IMR-90 (cell line): ENCODE measurements around the gene ITGB5. TPM values are rescaled to one million over a fixed set of nuclear protein-coding genes. Genes with fewer than 3 reads are reported as not detected.

Source experiments
- ATAC-seq: fragments of 200-7000 bp; cut with Tn5 transposase; 2 replicates; pipeline ENCODE4 v1.9.1; 2020; ENCODE audit warnings: low read depth, mild to moderate bottlenecking, moderate library complexity
- BruUV-seq: library from RNA; stranded (reverse); fragments of 400-500 nt; replicated peaks from 2 replicates; lab custom pipeline; 2021; lab: Mats Ljungman, UMichigan
- CTCF ChIA-PET: fragments of 300-600 bp; formaldehyde crosslinking; extraction: SDS; loops from one replicate; lab custom pipeline; 2021; ENCODE audit warnings: antibody characterized with exemption; lab: Yijun Ruan, JAX
- POLR2A ChIA-PET: fragments of 300-600 bp; sonication (Branson Sonifier 250); formaldehyde crosslinking; loops from one replicate; lab custom pipeline; 2022; ENCODE audit warnings: antibody characterized with exemption; ENCODE audit not compliant: unreplicated experiment; lab: Charles Lee
- DNase-seq: peaks from one replicate; pipeline ENCODE4 v3.0.0; 2013
- H2AFZ ChIP-seq: replicated peaks from 2 replicates; pipeline ENCODE3; 2013; ENCODE audit warnings: low read length, mild to moderate bottlenecking; ENCODE audit not compliant: poor library complexity
- H2AK5ac ChIP-seq: 2 replicates; pipeline ENCODE4 v1.6.1; 2013; ENCODE audit warnings: low read depth, low read length, inconsistent platforms
- H2AK9ac ChIP-seq: replicated peaks from 2 replicates; pipeline ENCODE3; 2013; ENCODE audit warnings: mild to moderate bottlenecking, low read depth, low read length, moderate library complexity; ENCODE audit not compliant: poor library complexity
- H2BK120ac ChIP-seq: 2 replicates; pipeline ENCODE4 v1.6.1; 2013; ENCODE audit warnings: low read depth, low read length, inconsistent platforms
- H2BK15ac ChIP-seq: 3 replicates; pipeline ENCODE4 v1.6.1; 2013; ENCODE audit warnings: low read depth, low read length, inconsistent platforms
- H2BK20ac ChIP-seq: 2 replicates; pipeline ENCODE4 v1.6.1; 2013; ENCODE audit warnings: low read depth, mild to moderate bottlenecking, inconsistent platforms, low read length, moderate library complexity
- H2BK5ac ChIP-seq: 2 replicates; pipeline ENCODE4 v1.6.1; 2013; ENCODE audit warnings: mild to moderate bottlenecking, low read depth, low read length, inconsistent platforms; ENCODE audit not compliant: poor library complexity, severe bottlenecking
- H3K14ac ChIP-seq: replicated peaks from 2 replicates; pipeline ENCODE4 v1.6.1; 2013; ENCODE audit warnings: low read depth, low read length, inconsistent platforms
- H3K18ac ChIP-seq: 2 replicates; pipeline ENCODE4 v1.6.1; 2013; ENCODE audit warnings: low read depth, low read length, control low read depth
- H3K23ac ChIP-seq: 2 replicates; pipeline ENCODE4 v1.6.1; 2013; ENCODE audit warnings: low read depth, low read length, inconsistent platforms
- H3K27ac ChIP-seq: 2 replicates; pipeline ENCODE4 v1.5.1; 2013; ENCODE audit warnings: mild to moderate bottlenecking, control low read depth, low read length; ENCODE audit not compliant: insufficient read depth
- H3K27me3 ChIP-seq: 2 replicates; pipeline ENCODE4 v1.6.1; 2013; ENCODE audit warnings: low read length; ENCODE audit not compliant: control insufficient read depth, insufficient read depth
- H3K36me3 ChIP-seq: 2 replicates; pipeline ENCODE4 v1.6.1; 2013; ENCODE audit warnings: low read length, mixed read lengths; ENCODE audit not compliant: control insufficient read depth, insufficient read depth
- H3K4ac ChIP-seq: 2 replicates; pipeline ENCODE4 v1.6.1; 2013; ENCODE audit warnings: low read depth, low read length, inconsistent platforms
- H3K4me1 ChIP-seq: 2 replicates; pipeline ENCODE4 v1.6.1; 2013; ENCODE audit warnings: low read length, mixed read lengths; ENCODE audit not compliant: control insufficient read depth, insufficient read depth
- H3K4me2 ChIP-seq: 2 replicates; pipeline ENCODE4 v1.6.1; 2013; ENCODE audit warnings: low read depth, mild to moderate bottlenecking, control low read depth, low read length, moderate library complexity
- H3K4me3 ChIP-seq: 2 replicates; pipeline ENCODE4 v1.5.1; 2013; ENCODE audit warnings: low read depth, mild to moderate bottlenecking, control low read depth, low read length, moderate library complexity; ENCODE audit not compliant: insufficient read depth
- H3K56ac ChIP-seq: 2 replicates; pipeline ENCODE4 v1.6.1; 2013; ENCODE audit warnings: low read length, inconsistent platforms; ENCODE audit not compliant: insufficient read depth; ENCODE audit errors: extremely low read depth
- H3K79me1 ChIP-seq, 2 experiments: 2 replicates each; pipeline ENCODE4 v1.6.1; 2013; ENCODE audit warnings: low read length in 2 of 2, inconsistent platforms in 1 of 2, low read depth in 1 of 2
- H3K9ac ChIP-seq: 2 replicates; pipeline ENCODE4 v1.6.1; 2013; ENCODE audit warnings: low read depth, low read length, control low read depth
- H3K9me1 ChIP-seq: 2 replicates; pipeline ENCODE4 v1.6.1; 2013; ENCODE audit warnings: low read length, inconsistent platforms; ENCODE audit not compliant: insufficient read depth
- H3K9me3 ChIP-seq: 2 replicates; pipeline ENCODE4 v1.6.1; 2013; ENCODE audit warnings: low read length; ENCODE audit not compliant: control insufficient read depth, insufficient read depth
- H4K20me1 ChIP-seq: 2 replicates; pipeline ENCODE4 v1.6.1; 2013; ENCODE audit warnings: low read length, inconsistent platforms; ENCODE audit not compliant: insufficient read depth
- H4K5ac ChIP-seq: 2 replicates; pipeline ENCODE4 v1.6.1; 2013; ENCODE audit warnings: mild to moderate bottlenecking, low read depth, low read length, control low read depth
- H4K8ac ChIP-seq, 2 experiments: 2 replicates each; pipeline ENCODE4 v1.6.1; 2013; ENCODE audit warnings: low read depth in 2 of 2, low read length in 2 of 2, control low read depth in 1 of 2, inconsistent platforms in 1 of 2
- H4K91ac ChIP-seq: 2 replicates; pipeline ENCODE4 v1.6.1; 2013; ENCODE audit warnings: low read depth, low read length, inconsistent platforms; ENCODE audit not compliant: insufficient read depth
- BHLHE40 ChIP-seq: fragments of 150-350 bp; IDR thresholded peaks from 2 replicates; pipeline ENCODE4 v1.6.1; 2016; ENCODE audit warnings: mild to moderate bottlenecking, low read depth, low read length
- CEBPB ChIP-seq: IDR thresholded peaks from 2 replicates; pipeline ENCODE4 v1.6.1; 2012; ENCODE audit warnings: low read depth, low read length, improper control_type of control experiment
- CHD1 ChIP-seq: IDR thresholded peaks from 2 replicates; pipeline ENCODE4 v1.6.1; 2012; ENCODE audit warnings: low read depth, low read length, improper control_type of control experiment
- FOS ChIP-seq: fragments of 150-350 bp; IDR thresholded peaks from 2 replicates; pipeline ENCODE4 v1.6.1; 2016; ENCODE audit warnings: low read depth, low read length
- MAFK ChIP-seq: IDR thresholded peaks from 2 replicates; pipeline ENCODE4 v1.6.1; 2012; ENCODE audit warnings: low read depth, low read length, improper control_type of control experiment
- POLR2A ChIP-seq: IDR thresholded peaks from 2 replicates; pipeline ENCODE4 v1.6.1; 2012; ENCODE audit warnings: mild to moderate bottlenecking, low read depth, low read length
- WGBS, 2 experiments: methylation state at CpG; one replicate each; pipeline versions ENCODE4 v1.1.5 to v1.1.7; 2013; ENCODE audit warnings: missing lambda C conversion rate in 2 of 2; ENCODE audit not compliant: insufficient read length in 1 of 2; ENCODE audit errors: extremely low coverage in 2 of 2; 5-methylcytosine and 5-hydroxymethylcytosine counted together
- dilution Hi-C: fragments of 300-500 bp; cut with HindIII; formaldehyde crosslinking; loops from one replicate; pipeline ENCODE4 v1.14.3; 2018; ENCODE audit warnings: low sequenced_read_pairs; ENCODE audit not compliant: unreplicated experiment
- in situ Hi-C: fragments of 300-500 bp; cut with MboI; formaldehyde crosslinking; loops from 3 replicates; pipeline ENCODE4 v1.14.3; 2019; ENCODE audit warnings: low sequenced_read_pairs, inconsistent platforms, mixed read lengths
- intact Hi-C: fragments of 100-400 bp; cut with micrococcal nuclease; formaldehyde crosslinking; loops from 2 replicates; pipeline ENCODE4 v1.10.0; 2022
- polyA plus RNA-seq, 3 experiments: library from polyadenylated mRNA; depleted of rRNA; stranded (reverse); fragments of >200 nt; gene quantifications; 2 replicates each; pipeline ENCODE4 v1.2.3, GENCODE V29; 2012; ENCODE audit warnings: low replicate concordance in 1 of 3
- total RNA-seq: library from RNA; depleted of rRNA; stranded (reverse); fragments of >200 nt; gene quantifications from 2 replicates; pipeline ENCODE4 v1.2.3, GENCODE V29; 2012

Gene ITGB5
- total and polyA plus RNA-seq, 2 of the 4 experiments (the other 2 are of a cell fraction), result 85.0 to 101 TPM

DNA sequence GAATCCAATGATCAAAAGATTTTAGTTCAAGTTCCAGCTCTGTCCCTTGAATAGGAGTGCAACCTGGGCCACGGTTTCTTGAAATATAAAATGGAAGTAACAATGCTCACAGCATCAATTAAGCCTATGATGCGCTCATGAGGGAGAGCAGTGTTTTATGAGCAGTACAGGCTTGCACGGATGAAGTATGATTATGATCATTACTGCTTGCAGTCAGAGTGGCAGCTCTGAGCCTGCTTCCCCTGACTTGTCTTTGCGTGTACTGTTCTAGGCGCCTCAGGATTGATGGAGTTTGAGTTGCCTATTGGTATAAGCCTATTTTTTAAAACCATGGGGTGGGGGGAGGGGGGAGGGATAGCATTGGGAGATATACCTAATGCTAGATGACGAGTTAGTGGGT lies 37.0 kb downstream of the ITGB5 start:
- Histone ChIP-seq H3K9me3 (no peaks in the 10 kb centered on the region), H4K5ac (peak overlapping the region; percentile 81; the same call in 1 of the 2 replicates), H3K56ac (no peak overlapping the region), H4K8ac (peak overlapping the region; percentile 70 to 75; a peak in 2 of 4 replicates), H3K9me1 (peaks cover 24% of the 10 kb centered on the region), H3K79me1 (peaks cover 31 to 58% of the 10 kb centered on the region in 2 experiments), H2BK20ac (peak overlapping the region; percentile 96), H3K4me3 (no peak overlapping the region), H3K9ac (no peak overlapping the region), H3K4me1 (peaks cover 23% of the 10 kb centered on the region), H3K27me3 (no peaks in the 10 kb centered on the region), H3K14ac (peak overlapping the region; percentile 82), H3K18ac (peak overlapping the region; percentile 87; the same call in 1 of the 2 replicates), H3K36me3 (peaks cover 12% of the 10 kb centered on the region), H3K4ac (peak overlapping the region; percentile 80), H2AK9ac (no peak overlapping the region), H3K27ac (peak overlapping the region; percentile 10; the same call in 1 of the 2 replicates), H2BK15ac (peak overlapping the region; percentile 76; the same call in 2 of the 3 replicates), H4K20me1 (peaks cover 4% of the 10 kb centered on the region; the same call in 1 of the 2 replicates), H2BK120ac (peak overlapping the region; percentile 66), H2BK5ac (peak overlapping the region; percentile 73), H2AFZ (no peak overlapping the region), H2AK5ac (peak overlapping the region; percentile 78; the same call in 1 of the 2 replicates), H3K4me2 (peak overlapping the region; percentile 59; the same call in 1 of the 2 replicates), H3K23ac (peak overlapping the region; percentile 68; the same call in 1 of the 2 replicates), H4K91ac (peak overlapping the region; percentile 58)
- WGBS, 2 experiments, result 48% methylated on average over 3 of the region's 6 CpGs; no CpG with 5 or more reads in 1 of the 2 experiments
- in situ Hi-C loops, result no loop called here
- dilution Hi-C loops, result no loop called here
- ChIA-PET POLR2A (no interaction called here), CTCF (interaction anchor here (0.8 kb wide), 1 partner anchor 89 kb away, joined by 3 read pairs; no protein-coding TSS in a partner anchor)
- intact Hi-C loops, result no loop called here
- TF ChIP-seq CHD1 (no peak), BHLHE40 (no peak), MAFK (no peak), FOS (no peak), CEBPB (no peak), POLR2A (no peak)
- no TSS peak for BruUV-seq
- no peak; the same call in 1 of the 2 replicates for ATAC-seq
- no peak for DNase-seq
